K562 (cell line): ENCODE results near the gene SLC28A1.

ENCODE experiments used
- BRF1 ChIP-seq: IDR thresholded peaks from 3 replicates; pipeline ENCODE4 v1.6.1; 2011; ENCODE audit warnings: borderline replicate concordance, mild to moderate bottlenecking; ENCODE audit not compliant: insufficient read length; ENCODE audit errors: extremely low read depth
- EZH2 ChIP-seq: IDR thresholded peaks from 2 replicates; pipeline ENCODE4 v1.6.1; 2012; ENCODE audit warnings: low read depth, mild to moderate bottlenecking, inconsistent platforms, low read length, borderline replicate concordance
- RFX5 ChIP-seq: IDR thresholded peaks from 2 replicates; pipeline ENCODE4 v1.6.1; 2011; ENCODE audit warnings: low read depth, mild to moderate bottlenecking, improper control_type of control experiment, low read length
- SOX6 ChIP-seq: fragments of 450-650 bp; IDR thresholded peaks from 2 replicates; pipeline ENCODE4 v1.6.1; 2014; ENCODE audit warnings: mild to moderate bottlenecking
- SP2 ChIP-seq: IDR thresholded peaks from 2 replicates; pipeline ENCODE4 v1.6.1; 2011; ENCODE audit warnings: mild to moderate bottlenecking, low read depth, low read length, moderate library complexity; ENCODE audit not compliant: poor library complexity, severe bottlenecking; ENCODE audit errors: extremely low read depth

DNA sequence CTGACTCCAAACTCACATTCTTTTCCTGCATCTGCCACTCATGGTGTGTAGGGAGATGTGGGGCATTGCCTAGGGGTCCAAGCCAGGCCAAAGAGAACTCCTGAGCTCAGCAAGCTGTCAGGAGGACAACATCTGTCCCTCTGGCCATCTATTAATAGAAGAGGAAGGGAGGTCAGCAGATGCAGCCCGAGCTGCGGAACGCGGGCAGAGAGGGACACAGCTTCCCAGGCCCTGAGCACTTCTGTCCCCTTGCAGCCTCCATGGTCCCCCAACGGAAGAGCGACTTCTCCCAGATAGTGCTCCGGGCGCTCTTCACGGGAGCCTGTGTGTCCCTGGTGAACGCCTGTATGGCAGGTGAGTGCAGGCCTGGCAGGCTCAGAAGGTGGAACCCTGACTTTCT is 59.8 kb downstream of the SLC28A1 start:
- TF ChIP-seq RFX5 = no peak
- no peak for TF ChIP-seq SP2
- no peak for TF ChIP-seq SOX6
- no peak for TF ChIP-seq EZH2
- TF ChIP-seq BRF1 = no peak
